Spleen (tissue), 11 donors: Measurements from ENCODE around the gene REP15. TPM values are rescaled to one million over a fixed set of nuclear protein-coding genes. Genes with fewer than 3 reads are reported as not detected.
"Not testable (repeated sequence)": the region's sequence is repeated elsewhere in the genome, so short reads cannot be mapped to it uniquely, and the experiment has no call there.

ENCODE experiments used
- DNase-seq: peaks from one replicate; pipeline ENCODE4 v3.0.0-alpha.2; 2020
- H3K27ac ChIP-seq, 8 donors: fragments of 200-600 bp; sonication (generic) in 7 of 8; 1 replicate in 4 of 8; 2 replicates in 4 of 8; pipeline versions ENCODE4 v1.5.0 to v1.8.0; 2016 to 2021; ENCODE audit warnings: inconsistent platforms in 4 of 8, mild to moderate bottlenecking in 4 of 8, moderate library complexity in 1 of 8
- H3K27me3 ChIP-seq, 7 donors: fragments of 200-600 bp; sonication (generic) in 6 of 7; replicated peaks in 1 of 7; 1 replicate in 4 of 7; 2 replicates in 3 of 7; pipeline versions ENCODE4 v1.5.0 to v1.8.0; 2016 to 2021; ENCODE audit warnings: inconsistent platforms in 3 of 7, mild to moderate bottlenecking in 1 of 7
- H3K36me3 ChIP-seq, 6 donors: fragments of 200-600 bp; sonication (generic) in 5 of 6; 1 replicate in 4 of 6; 2 replicates in 2 of 6; pipeline versions ENCODE4 v1.5.0 to v1.8.0; 2016 to 2021; ENCODE audit warnings: inconsistent platforms in 2 of 6
- H3K4me1 ChIP-seq, 6 donors: fragments of 200-600 bp; sonication (generic) in 5 of 6; 1 replicate in 3 of 6; 2 replicates in 3 of 6; pipeline versions ENCODE4 v1.5.0 to v1.8.0; 2016 to 2021; ENCODE audit warnings: inconsistent platforms in 3 of 6
- H3K4me3 ChIP-seq, 8 donors: fragments of 200-600 bp; sonication (generic) in 7 of 8; 1 replicate in 4 of 8; 2 replicates in 4 of 8; pipeline versions ENCODE4 v1.5.0 to v1.8.0; 2016 to 2021; ENCODE audit warnings: inconsistent platforms in 4 of 8, mild to moderate bottlenecking in 4 of 8, moderate library complexity in 2 of 8
- H3K9me3 ChIP-seq, 8 donors: fragments of 200-600 bp; sonication (generic) in 7 of 8; 1 replicate in 4 of 8; 2 replicates in 4 of 8; pipeline versions ENCODE4 v1.5.0 to v1.8.0; 2016 to 2021; ENCODE audit warnings: inconsistent platforms in 4 of 8
- POLR2A ChIP-seq, 3 donors: fragments of 450-650 bp; IDR thresholded peaks; one replicate each; pipeline ENCODE4 v1.5.1; 2017; ENCODE audit warnings: antibody characterized with exemption in 3 of 3, mild to moderate bottlenecking in 1 of 3
- POLR2AphosphoS5 ChIP-seq, 3 donors: sonication (generic); formaldehyde crosslinking; IDR thresholded peaks; one replicate each; pipeline ENCODE4 v1.5.1; 2017; ENCODE audit warnings: antibody characterized with exemption in 3 of 3
- WGBS, 5 donors: extraction: QIAGEN DNeasy Blood & Tissue Kit in 3 of 5; methylation state at CpG; one replicate each; pipeline versions ENCODE4 v1.1.5 to v1.1.7; 2013 to 2018; 5-methylcytosine and 5-hydroxymethylcytosine counted together
- intact Hi-C: fragments of 100-400 bp; cut with DNase I; formaldehyde crosslinking; loops from one replicate; pipeline ENCODE4 v1.15.0; 2023; ENCODE audit warnings: low total_unique reads
- polyA plus RNA-seq, 3 donors: library from polyadenylated mRNA; stranded (reverse); fragments of 200-250 nt; gene quantifications; one replicate each; pipeline ENCODE4 v1.2.1, GENCODE V29; 2013
- total RNA-seq, 7 donors: library from RNA; depleted of rRNA in 3 of 7; stranded (reverse); fragments of >200 nt in 3 of 7; fragmentation: NEBNext Ultra II Directional in 4 of 7; extraction: Animal tissue kit (Norgen Biotek cat#: 25700) in 4 of 7; gene quantifications; one replicate each; pipeline versions ENCODE4 v1.1.0 to v1.2.1, GENCODE V29; 2016 to 2021
- TF ChIP-seq, protein P1 (sequence below), 11 experiments: fragments of 200-600 bp in 7 of 11; fragments of 450-650 bp in 4 of 11; sonication (generic) in 4 of 11; IDR thresholded peaks in 8 of 11; conservative IDR thresholded peaks in 3 of 11; 1 replicate in 7 of 11; 2 replicates in 4 of 11; pipeline versions ENCODE4 v1.4.0 to v1.8.0; 2016 to 2021; ENCODE audit warnings: antibody characterized with exemption in 11 of 11, inconsistent platforms in 4 of 11, mild to moderate bottlenecking in 1 of 11
- donor health status: healthy with polysubstance abuse.
- donor health status: DM: no; HTN: no; CAD: no; lungs with moderate emphysema.
- donor health status: DM: no; HTN: no; CAD: no.
- donor health status: Bipolar disorder and iron deficiency.
- donor health status: healthy.
- donor health status: DM: no; HTN: no; CAD: no.
- donor health status: DM: yes; HTN: yes; CAD: no.

Gene REP15
- total and polyA plus RNA-seq, 10 donors = 0.89 to 5.4 (median 2.8) TPM

DNA sequence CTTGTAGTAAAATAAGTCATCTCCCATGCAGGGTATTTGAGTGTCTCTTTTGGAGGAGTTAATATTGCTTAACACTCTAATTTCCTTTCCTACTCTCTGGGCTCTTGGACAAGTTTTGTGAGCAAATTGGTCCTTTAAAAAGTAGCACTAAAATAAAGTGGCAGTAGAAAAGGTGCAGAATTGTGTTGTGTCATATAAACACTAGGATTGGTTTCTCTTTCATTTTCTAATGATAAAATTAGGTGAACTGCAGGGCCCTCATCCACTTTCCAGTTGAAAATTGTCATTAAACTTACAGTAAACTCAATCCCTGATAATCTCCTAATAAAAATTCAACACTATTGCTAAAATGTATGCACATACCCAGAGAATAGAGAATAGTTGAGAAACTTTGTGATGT is 42.6 kb upstream of the REP15 start:
- no peak for TF ChIP-seq POLR2A (IDR thresholded peaks at IDR 0.05)
- TF ChIP-seq, protein P1, sequence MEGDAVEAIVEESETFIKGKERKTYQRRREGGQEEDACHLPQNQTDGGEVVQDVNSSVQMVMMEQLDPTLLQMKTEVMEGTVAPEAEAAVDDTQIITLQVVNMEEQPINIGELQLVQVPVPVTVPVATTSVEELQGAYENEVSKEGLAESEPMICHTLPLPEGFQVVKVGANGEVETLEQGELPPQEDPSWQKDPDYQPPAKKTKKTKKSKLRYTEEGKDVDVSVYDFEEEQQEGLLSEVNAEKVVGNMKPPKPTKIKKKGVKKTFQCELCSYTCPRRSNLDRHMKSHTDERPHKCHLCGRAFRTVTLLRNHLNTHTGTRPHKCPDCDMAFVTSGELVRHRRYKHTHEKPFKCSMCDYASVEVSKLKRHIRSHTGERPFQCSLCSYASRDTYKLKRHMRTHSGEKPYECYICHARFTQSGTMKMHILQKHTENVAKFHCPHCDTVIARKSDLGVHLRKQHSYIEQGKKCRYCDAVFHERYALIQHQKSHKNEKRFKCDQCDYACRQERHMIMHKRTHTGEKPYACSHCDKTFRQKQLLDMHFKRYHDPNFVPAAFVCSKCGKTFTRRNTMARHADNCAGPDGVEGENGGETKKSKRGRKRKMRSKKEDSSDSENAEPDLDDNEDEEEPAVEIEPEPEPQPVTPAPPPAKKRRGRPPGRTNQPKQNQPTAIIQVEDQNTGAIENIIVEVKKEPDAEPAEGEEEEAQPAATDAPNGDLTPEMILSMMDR (IDR thresholded peaks at IDR 0.05 in 8 of 11, conservative IDR thresholded peaks at IDR 0.05 in 3 of 11) = no peak
- TF ChIP-seq POLR2AphosphoS5 (IDR thresholded peaks at IDR 0.05) = no peak
- no peak for DNase-seq
- intact Hi-C loops = loop anchor here (5.0 kb wide), 1 partner anchor 216 kb away; no protein-coding TSS in a partner anchor
- Histone ChIP-seq H3K4me1 (peaks cover 0 to 16% (median 0%) of the 10 kb centered on the region in 6 donors), H3K36me3 (peaks cover 0 to 25% (median 0%) of the 10 kb centered on the region in 6 donors), H3K4me3 (no peak overlapping the region), H3K27ac (no peak overlapping the region), H3K27me3 (no peaks in the 10 kb centered on the region), H3K9me3 (no peaks in the 10 kb centered on the region)

DNA sequence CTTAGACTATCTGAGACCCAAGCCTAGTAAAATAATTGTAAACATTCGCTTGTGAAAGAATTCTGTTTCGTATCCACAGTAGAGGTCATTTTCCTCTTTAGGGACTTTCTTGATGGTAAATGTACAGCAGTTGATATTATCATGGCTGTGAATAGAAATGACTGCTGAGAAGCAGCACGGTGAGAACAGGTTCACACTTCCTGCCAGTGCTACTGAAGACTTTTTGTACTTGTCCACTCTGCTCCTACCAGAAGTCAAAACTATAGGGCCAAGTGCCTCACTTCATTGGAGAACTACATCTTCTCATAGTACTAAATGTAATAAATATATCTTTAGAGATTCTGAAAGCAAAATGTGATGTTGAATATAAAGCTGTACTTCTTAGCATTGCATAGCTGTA is 40.8 kb upstream of the REP15 start:
- intact Hi-C loops, H3K27ac ChIP-seq, H3K27me3 ChIP-seq, H3K4me3 ChIP-seq, H3K9me3 ChIP-seq, DNase-seq: not testable (repeated sequence)
- H3K4me1 ChIP-seq = peaks cover 0 to 16% (median 0%) of the 10 kb centered on the region in 6 donors
- 69 to 77% (median 74%) methylated on average over 3 of the region's 3 CpGs for WGBS, 5 donors
- H3K36me3 ChIP-seq = peaks cover 0 to 33% (median under 1%) of the 10 kb centered on the region in 6 donors

DNA sequence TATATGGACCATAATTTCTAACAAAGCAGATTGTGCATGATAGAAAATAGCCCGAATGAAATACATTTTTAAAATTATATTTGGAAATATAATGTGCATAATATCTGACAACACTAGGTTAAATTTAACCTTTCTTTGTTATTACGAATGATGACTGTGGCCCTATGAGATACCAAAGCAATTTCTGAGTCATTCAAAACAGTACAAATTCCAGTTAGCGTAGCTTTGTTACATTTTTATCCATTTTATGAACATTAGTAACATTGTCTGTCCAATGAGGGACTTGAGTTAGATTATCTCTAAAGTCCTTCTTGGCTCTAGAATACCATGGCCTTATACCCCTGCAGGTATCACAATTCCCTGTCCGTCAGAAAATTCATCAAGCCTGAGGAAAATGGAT is 39.0 kb upstream of the REP15 start:
- H3K27ac ChIP-seq = no peak overlapping the region
- intact Hi-C loops = no loop called here
- WGBS, 5 donors = 80 to 97% (median 94%) methylated on average over 4 of the region's 4 CpGs
- TF ChIP-seq POLR2A (IDR thresholded peaks at IDR 0.05) = no peak
- no peak for TF ChIP-seq POLR2AphosphoS5 (IDR thresholded peaks at IDR 0.05)
- TF ChIP-seq, protein P1 (IDR thresholded peaks at IDR 0.05 in 8 of 11, conservative IDR thresholded peaks at IDR 0.05 in 3 of 11) = no peak
- peaks cover 0 to 45% (median 7%) of the 10 kb centered on the region in 6 donors for H3K36me3 ChIP-seq
- peaks cover 0 to 11% (median 0%) of the 10 kb centered on the region in 6 donors for H3K4me1 ChIP-seq
- H3K9me3 ChIP-seq = no peaks in the 10 kb centered on the region
- no peaks in the 10 kb centered on the region for H3K27me3 ChIP-seq
- DNase-seq = no peak
- no peak overlapping the region for H3K4me3 ChIP-seq

- peaks cover 0 to 77% (median 26%) of the 10 kb centered on the region in 6 donors for H3K36me3 ChIP-seq
- 78 to 96% (median 91%) methylated on average over 3 of the region's 3 CpGs for WGBS, 5 donors
- H3K27ac ChIP-seq = no peak overlapping the region
Observed at GRCh38 chr12:27665704-27666103, 30.5 kb upstream of the REP15 start.

More at GRCh38 chr12:27665704-27666103, 30.5 kb upstream of the REP15 start:
- Histone ChIP-seq H3K4me3 (no peak overlapping the region), H3K9me3 (no peaks in the 10 kb centered on the region), H3K27me3 (no peaks in the 10 kb centered on the region), H3K4me1 (no peaks in the 10 kb centered on the region)
- intact Hi-C loops = no loop called here
- no peak for DNase-seq
- TF ChIP-seq POLR2A (IDR thresholded peaks at IDR 0.05) = no peak
- TF ChIP-seq POLR2AphosphoS5 (IDR thresholded peaks at IDR 0.05) = no peak
- TF ChIP-seq, protein P1 (IDR thresholded peaks at IDR 0.05 in 8 of 11, conservative IDR thresholded peaks at IDR 0.05 in 3 of 11) = no peak
